Stimulated activated CD4-positive, alpha-beta T cell treated with anti-CD3 and anti-CD28 coated beads, Interleukin-1b, Interleukin-23, amount 100 ng/mL, for 1 hour (primary cell): ENCODE measurements around the gene RPAP3.
"Not testable (repeated sequence)": the region's sequence is repeated elsewhere in the genome, so short reads cannot be mapped to it uniquely, and the experiment has no call there.

Experiments
- DNase-seq, 2 donors: peaks; one replicate each; pipeline ENCODE4 v3.0.0-alpha.2; 2020; ENCODE audit warnings: low read depth in 2 of 2

Gene RPAP3

GRCh38 chr12:47679785-47680184, 26.0 kb downstream of the RPAP3 start:
- no peak for DNase-seq

- DNase-seq = no peak
These were observed 33.8 kb downstream of the RPAP3 start for GRCh38 chr12:47672068-47672467.

GRCh38 chr12:47667935-47668334, 37.9 kb downstream of the RPAP3 start:
- not testable (repeated sequence) for DNase-seq

GRCh38 chr12:47652521-47653234, 53.2 kb downstream of the RPAP3 start:
- DNase-seq = no peak

- no peak for DNase-seq
These were observed 54.2 kb downstream of the RPAP3 start for GRCh38 chr12:47651368-47652254.

- DNase-seq = no peak
These were observed 55.4 kb downstream of the RPAP3 start for GRCh38 chr12:47650469-47650868.

- no peak for DNase-seq
These were observed 56.4 kb downstream of the RPAP3 start for GRCh38 chr12:47649381-47649780.

- DNase-seq = no peak
These were observed 57.7 kb downstream of the RPAP3 start for GRCh38 chr12:47648056-47648579.

GRCh38 chr12:47642310-47642709, 63.5 kb downstream of the RPAP3 start:
- DNase-seq = not testable (repeated sequence)

GRCh38 chr12:47636908-47637780, 68.7 kb downstream of the RPAP3 start:
- peak in 1 of 2 donors; percentile 6 for DNase-seq

- not testable (repeated sequence) for DNase-seq
These were observed 70.1 kb downstream of the RPAP3 start for GRCh38 chr12:47635770-47636169.

- DNase-seq = no peak
These were observed 71.7 kb downstream of the RPAP3 start for GRCh38 chr12:47634127-47634526.

- DNase-seq = no peak
These were observed 83.9 kb downstream of the RPAP3 start for GRCh38 chr12:47621960-47622359.

- no peak for DNase-seq
These were observed 88.4 kb downstream of the RPAP3 start for GRCh38 chr12:47617476-47617875.

GRCh38 chr12:47616440-47616839, 89.4 kb downstream of the RPAP3 start:
- DNase-seq = no peak

- no peak for DNase-seq
These were observed 90.1 kb downstream of the RPAP3 start for GRCh38 chr12:47615711-47616110.

GRCh38 chr12:47614521-47614920, 91.3 kb downstream of the RPAP3 start:
- DNase-seq = no peak

GRCh38 chr12:47612953-47613352, 92.9 kb downstream of the RPAP3 start:
- no peak for DNase-seq

- DNase-seq = no peak
These were observed 93.9 kb downstream of the RPAP3 start for GRCh38 chr12:47611906-47612305.
